Psoas muscle (tissue), 8 donors: ENCODE results near the gene MEIOSIN. TPM values are rescaled to one million over a fixed set of nuclear protein-coding genes. Genes with fewer than 3 reads are reported as not detected.

Source experiments
- ATAC-seq, 4 donors: fragments of 200-7000 bp; cut with Tn5 transposase; one replicate each; pipeline ENCODE4 v1.9.1; 2020; ENCODE audit warnings: moderate library complexity in 3 of 4, mild to moderate bottlenecking in 2 of 4
- DNase-seq, 2 donors: peaks; one replicate each; pipeline ENCODE4 v3.0.0-alpha.2; 2020
- H3K27ac ChIP-seq: fragments of 200-600 bp; one replicate; pipeline ENCODE4 v1.8.0; 2022
- H3K27me3 ChIP-seq, 3 donors: fragments of 200-600 bp in 1 of 3; one replicate each; pipeline versions ENCODE4 v1.6.1 to v1.8.0; 2013 to 2022; ENCODE audit warnings: low read length in 2 of 3, mild to moderate bottlenecking in 2 of 3, moderate library complexity in 1 of 3; ENCODE audit not compliant: insufficient read depth in 3 of 3
- H3K36me3 ChIP-seq, 2 donors: fragments of 200-600 bp in 1 of 2; one replicate each; pipeline versions ENCODE4 v1.6.1 to v1.8.0; 2013 to 2022; ENCODE audit warnings: low read depth in 1 of 2, mild to moderate bottlenecking in 1 of 2, moderate library complexity in 1 of 2; ENCODE audit not compliant: insufficient read depth in 1 of 2
- H3K4me1 ChIP-seq: fragments of 200-600 bp; one replicate; pipeline ENCODE4 v1.8.0; 2022
- H3K4me3 ChIP-seq: fragments of 200-600 bp; one replicate; pipeline ENCODE4 v1.8.0; 2022; ENCODE audit warnings: mild to moderate bottlenecking
- H3K9me3 ChIP-seq: fragments of 200-600 bp; one replicate; pipeline ENCODE4 v1.8.0; 2022
- CTCF ChIP-seq: fragments of 200-600 bp; IDR thresholded peaks from one replicate; pipeline ENCODE4 v1.8.0; 2022; ENCODE audit warnings: antibody characterized with exemption
- WGBS, 3 donors: extraction: QIAGEN DNeasy Blood & Tissue Kit; methylation state at CpG; one replicate each; pipeline versions ENCODE4 v1.1.6 to v1.1.7; 2013; 5-methylcytosine and 5-hydroxymethylcytosine counted together
- intact Hi-C, 2 donors: fragments of 100-400 bp; cut with DNase I; formaldehyde crosslinking; loops; one replicate each; pipeline versions ENCODE4 v1.11.0 to v1.14.2; 2022
- polyA plus RNA-seq, 3 donors: library from polyadenylated mRNA; stranded (reverse); fragments of 200-250 nt; gene quantifications; one replicate each; pipeline ENCODE4 v1.2.3, GENCODE V29; 2013
- total RNA-seq, 4 donors: library from RNA; stranded (reverse); fragmentation: NEBNext Ultra II Directional in 2 of 4; extraction: Animal tissue kit (Norgen Biotek cat#: 25700) in 2 of 4; gene quantifications; one replicate each; pipeline versions ENCODE4 v1.2.1 to v1.2.4, GENCODE V29; 2021 to 2023
- donor health status: healthy with polysubstance abuse.
- donor health status: DM: no; HTN: no; CAD: no; lungs with moderate emphysema.
- donor health status: Bipolar disorder and iron deficiency.
- donor health status: healthy.
- donor health status: DM: yes; HTN: yes; CAD: no.
- donor health status: DM: no; HTN: no; CAD: no.
- donor health status: DM: no; HTN: no; CAD: no.
- donor health status: DM: yes; HTN: yes; CAD: no.

Gene MEIOSIN
- total and polyA plus RNA-seq, 7 donors, result 0.01 TPM; not detected in 6

- no peaks in the 10 kb centered on the region for H3K9me3 ChIP-seq
- intact Hi-C loops, result loop anchor here in 1 of 2 donors (10.0 kb wide), 1 partner anchor 1038 kb away; the partner anchor contains the start of gene BCL3
Measured at GRCh38 chr19:45782820-45783785, 49.9 kb downstream of the MEIOSIN start.

GRCh38 chr19:45784096-45784495, 50.9 kb downstream of the MEIOSIN start:
- DNase-seq, result no peak
- no peak for ATAC-seq
- no peak for TF ChIP-seq CTCF
- Histone ChIP-seq H3K27me3 (no peaks in the 10 kb centered on the region), H3K9me3 (no peaks in the 10 kb centered on the region), H3K27ac (peak overlapping the region; percentile 98), H3K36me3 (peaks cover 0 to 36% of the 10 kb centered on the region in 2 donors), H3K4me1 (peaks cover 62% of the 10 kb centered on the region), H3K4me3 (no peak overlapping the region)
- intact Hi-C loops, result loop anchor here in 1 of 2 donors (10.0 kb wide), 1 partner anchor 1039 kb away; the partner anchor contains the start of gene BCL3
- WGBS, 3 donors, result 71 to 91% (median 77%) methylated on average over 4 of the region's 4 CpGs

More at GRCh38 chr19:45782820-45783785, 49.9 kb downstream of the MEIOSIN start:
- ATAC-seq, result peak; percentile 62 to 74 (median 67)
- no peak for TF ChIP-seq CTCF
- Histone ChIP-seq H3K36me3 (peaks cover 2 to 36% of the 10 kb centered on the region in 2 donors), H3K4me1 (peaks cover 56% of the 10 kb centered on the region), H3K4me3 (peak overlapping the region; percentile 87), H3K27me3 (no peaks in the 10 kb centered on the region), H3K27ac (peak overlapping the region; percentile 98)
- DNase-seq, result peak; percentile 87 to 94
- WGBS, 3 donors, result 15 to 35% (median 25%) methylated on average over 26 of the region's 26 CpGs

GRCh38 chr19:45785097-45785496, 51.9 kb downstream of the MEIOSIN start:
- H3K4me3 ChIP-seq, result no peak overlapping the region
- no peaks in the 10 kb centered on the region for H3K27me3 ChIP-seq
- 26 to 30% (median 29%) methylated on average over 5 of the region's 5 CpGs for WGBS, 3 donors

More at GRCh38 chr19:45785097-45785496, 51.9 kb downstream of the MEIOSIN start:
- Histone ChIP-seq H3K9me3 (no peaks in the 10 kb centered on the region), H3K4me1 (peaks cover 63% of the 10 kb centered on the region), H3K36me3 (peaks cover 0 to 37% of the 10 kb centered on the region in 2 donors), H3K27ac (peak overlapping the region; percentile 98)
- intact Hi-C loops, result loop anchor here in 1 of 2 donors (10.0 kb wide), 1 partner anchor 1040 kb away; the partner anchor contains the start of gene BCL3
- TF ChIP-seq CTCF, result no peak
- ATAC-seq (no peak), DNase-seq (no peak)
